ENCODE measurements around the gene IFRD2. TPM values are rescaled to one million over a fixed set of nuclear protein-coding genes. Genes with fewer than 3 reads are reported as not detected.

IFRD2 gene
- total and polyA plus RNA-seq, 2 of the 13 experiments (the other 11 are each of a cell fraction or from before 2014, with no cell fraction given), result 32.8 to 96.1 TPM

DNA sequence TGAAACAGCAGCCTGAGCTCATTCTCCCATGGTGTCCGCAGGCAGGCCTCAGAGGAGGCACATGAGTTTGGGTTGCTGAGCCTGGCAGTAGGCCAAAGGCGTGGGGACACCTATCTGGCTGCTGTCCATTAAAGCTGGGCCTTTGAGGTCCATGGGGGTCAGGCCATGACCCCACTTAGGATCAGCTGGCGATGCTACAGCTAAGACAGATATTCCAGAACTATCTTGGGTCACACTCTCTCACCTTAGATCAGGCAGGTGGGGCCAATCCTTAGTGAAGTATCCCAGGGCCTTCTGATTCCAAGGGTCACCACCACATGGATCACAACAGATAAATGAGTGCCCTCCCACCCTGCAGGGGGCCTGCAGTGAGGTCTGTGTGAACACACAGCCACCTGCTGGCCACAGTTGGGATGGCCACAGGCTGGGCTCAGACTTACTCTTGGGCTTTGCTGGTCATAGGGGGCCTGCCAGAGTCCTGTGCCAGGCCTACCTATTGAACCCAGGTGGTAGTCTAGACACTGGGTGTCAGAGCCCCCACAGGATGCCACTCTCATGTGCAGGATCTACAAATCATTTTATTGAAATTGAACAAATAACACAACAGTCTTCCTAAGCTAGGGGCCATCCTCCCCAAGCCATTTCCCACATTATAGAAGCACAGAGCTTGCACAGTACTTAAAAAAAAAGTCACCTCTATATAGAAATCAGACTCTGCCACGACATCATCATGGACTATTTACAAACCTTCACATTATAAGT, 32.3 kb upstream of the IFRD2 start:
- H3K79me2 ChIP-seq (ENCODE audit: insufficient read depth, low read length), result peaks cover 27% of the 10 kb centered on the region
- peak overlapping the region; percentile 100 for H3K27ac ChIP-seq (ENCODE audit: extremely low read length, insufficient read depth, low read length)
- peaks cover 0 to 13% of the 10 kb centered on the region in 2 experiments; a peak in 2 of 5 replicates for H3K36me3 ChIP-seq (replicated peaks in 1 of 2; ENCODE audit: control insufficient read depth in 1 of 2, insufficient read depth in 2 of 2, low read length in 2 of 2)
- no peak overlapping the region for H2AFZ ChIP-seq (ENCODE audit: low read length)
- DNase-seq (ENCODE audit: low spot score) (peak; percentile 88), ATAC-seq (peak; percentile 59), FAIRE-seq (peak; percentile 84)
- intact Hi-C loops (cut with micrococcal nuclease; ENCODE audit: unreplicated experiment), result loop anchor here (1.0 kb wide), 2 partner anchors 21 to 50 kb away; partner anchors contain the start of gene HYAL1
- no peaks in the 10 kb centered on the region for H4K20me1 ChIP-seq (ENCODE audit: insufficient read depth, low read length)
- H3K4me1 ChIP-seq (ENCODE audit: insufficient read depth, low read length), result peaks cover 69% of the 10 kb centered on the region
- H3K4me2 ChIP-seq (ENCODE audit: low read depth, low read length), result peak overlapping the region; percentile 33; the same call in 1 of the 2 replicates
- H3K27me3 ChIP-seq (ENCODE audit: control insufficient read depth in 1 of 2, insufficient read depth in 2 of 2, low read length in 2 of 2), result no peaks in the 10 kb centered on the region; a peak in 1 of 5 replicates
- no peaks in the 10 kb centered on the region for H3K9me3 ChIP-seq (ENCODE audit: low read length)
- 0% methylated on average over 1 of the region's 4 CpGs for WGBS (ENCODE audit: low lambda C conversion rate)
- ChIA-PET CTCF (ENCODE audit: low intra/inter-chr PET ratio, low total read pairs) (interaction anchor here (1.1 to 1.5 kb wide), 4 partner anchors 22 to 67 kb away, joined by 4 to 14 read pairs (median 7); partner anchors contain the start of genes HYAL1 and IFRD2), POLR2A (interaction anchor here (0.5 to 13.0 kb wide), 10 partner anchors 12 to 67 kb away, joined by 3 to 222 read pairs (median 6); partner anchors contain the start of genes CYB561D2, HYAL1, HYAL3 and IFRD2)
- in situ Hi-C loops (cut with HindIII; ENCODE audit: extremely low pct_ligation_motif_present, low pct_unique_long_range_greater_than_20kb), result loop anchor here (5.0 kb wide), 1 partner anchor 62 kb away; no protein-coding TSS in a partner anchor
- no TSS peak for BruUV-seq (replicated peaks)
- H3K4me3 ChIP-seq (replicated peaks in 1 of 3; ENCODE audit: insufficient read depth in 1 of 3, low read depth in 2 of 3, low read length in 3 of 3), result no peak overlapping the region; a peak in 1 of 6 replicates
- H3K9ac ChIP-seq (ENCODE audit: insufficient read depth, low read depth, low read length), result peak overlapping the region; percentile 7; the same call in 1 of the 2 replicates
- TF ChIP-seq SNAPC2 (CRISPR knock-in tag; IDR thresholded peaks at IDR 0.05) (no peak), KDM5A (IDR thresholded peaks at IDR 0.05; ENCODE audit: borderline replicate concordance, low read length) (no peak), ZNF737 (CRISPR knock-in tag; IDR thresholded peaks at IDR 0.05; ENCODE audit: borderline replicate concordance) (no peak), ZNF264 (CRISPR knock-in tag; IDR thresholded peaks at IDR 0.05) (0 out of 2 replicates have a peak, but pooled peaks have one; percentile 39), RAD21 (CRISPR knock-in tag; IDR thresholded peaks at IDR 0.05) (peak; percentile 95), CENPT (CRISPR knock-in tag; IDR thresholded peaks at IDR 0.05; ENCODE audit: low read depth) (no peak), TARDBP (CRISPR knock-in tag; IDR thresholded peaks at IDR 0.05) (peak; percentile 25; the same call in 1 of the 2 replicates), ZSCAN31 (CRISPR knock-in tag; IDR thresholded peaks at IDR 0.05; ENCODE audit: low read depth) (peak; percentile 64; the same call in 1 of the 2 replicates), MTA1 (CRISPR knock-in tag; IDR thresholded peaks at IDR 0.05; ENCODE audit: borderline replicate concordance) (0 out of 2 replicates have a peak, but pooled peaks have one; percentile 62)
- TF ChIP-seq, protein P1, sequence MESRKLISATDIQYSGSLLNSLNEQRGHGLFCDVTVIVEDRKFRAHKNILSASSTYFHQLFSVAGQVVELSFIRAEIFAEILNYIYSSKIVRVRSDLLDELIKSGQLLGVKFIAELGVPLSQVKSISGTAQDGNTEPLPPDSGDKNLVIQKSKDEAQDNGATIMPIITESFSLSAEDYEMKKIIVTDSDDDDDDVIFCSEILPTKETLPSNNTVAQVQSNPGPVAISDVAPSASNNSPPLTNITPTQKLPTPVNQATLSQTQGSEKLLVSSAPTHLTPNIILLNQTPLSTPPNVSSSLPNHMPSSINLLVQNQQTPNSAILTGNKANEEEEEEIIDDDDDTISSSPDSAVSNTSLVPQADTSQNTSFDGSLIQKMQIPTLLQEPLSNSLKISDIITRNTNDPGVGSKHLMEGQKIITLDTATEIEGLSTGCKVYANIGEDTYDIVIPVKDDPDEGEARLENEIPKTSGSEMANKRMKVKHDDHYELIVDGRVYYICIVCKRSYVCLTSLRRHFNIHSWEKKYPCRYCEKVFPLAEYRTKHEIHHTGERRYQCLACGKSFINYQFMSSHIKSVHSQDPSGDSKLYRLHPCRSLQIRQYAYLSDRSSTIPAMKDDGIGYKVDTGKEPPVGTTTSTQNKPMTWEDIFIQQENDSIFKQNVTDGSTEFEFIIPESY (CRISPR knock-in tag; IDR thresholded peaks at IDR 0.05), result peak; percentile 68
- TF ChIP-seq, protein P2, sequence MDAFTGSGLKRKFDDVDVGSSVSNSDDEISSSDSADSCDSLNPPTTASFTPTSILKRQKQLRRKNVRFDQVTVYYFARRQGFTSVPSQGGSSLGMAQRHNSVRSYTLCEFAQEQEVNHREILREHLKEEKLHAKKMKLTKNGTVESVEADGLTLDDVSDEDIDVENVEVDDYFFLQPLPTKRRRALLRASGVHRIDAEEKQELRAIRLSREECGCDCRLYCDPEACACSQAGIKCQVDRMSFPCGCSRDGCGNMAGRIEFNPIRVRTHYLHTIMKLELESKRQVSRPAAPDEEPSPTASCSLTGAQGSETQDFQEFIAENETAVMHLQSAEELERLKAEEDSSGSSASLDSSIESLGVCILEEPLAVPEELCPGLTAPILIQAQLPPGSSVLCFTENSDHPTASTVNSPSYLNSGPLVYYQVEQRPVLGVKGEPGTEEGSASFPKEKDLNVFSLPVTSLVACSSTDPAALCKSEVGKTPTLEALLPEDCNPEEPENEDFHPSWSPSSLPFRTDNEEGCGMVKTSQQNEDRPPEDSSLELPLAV (CRISPR knock-in tag; conservative IDR thresholded peaks at IDR 0.05; ENCODE audit: low read depth), result no peak
- TF ChIP-seq, protein P3, sequence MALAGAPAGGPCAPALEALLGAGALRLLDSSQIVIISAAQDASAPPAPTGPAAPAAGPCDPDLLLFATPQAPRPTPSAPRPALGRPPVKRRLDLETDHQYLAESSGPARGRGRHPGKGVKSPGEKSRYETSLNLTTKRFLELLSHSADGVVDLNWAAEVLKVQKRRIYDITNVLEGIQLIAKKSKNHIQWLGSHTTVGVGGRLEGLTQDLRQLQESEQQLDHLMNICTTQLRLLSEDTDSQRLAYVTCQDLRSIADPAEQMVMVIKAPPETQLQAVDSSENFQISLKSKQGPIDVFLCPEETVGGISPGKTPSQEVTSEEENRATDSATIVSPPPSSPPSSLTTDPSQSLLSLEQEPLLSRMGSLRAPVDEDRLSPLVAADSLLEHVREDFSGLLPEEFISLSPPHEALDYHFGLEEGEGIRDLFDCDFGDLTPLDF (CRISPR knock-in tag; IDR thresholded peaks at IDR 0.05), result no peak
- TF ChIP-seq, protein P4, sequence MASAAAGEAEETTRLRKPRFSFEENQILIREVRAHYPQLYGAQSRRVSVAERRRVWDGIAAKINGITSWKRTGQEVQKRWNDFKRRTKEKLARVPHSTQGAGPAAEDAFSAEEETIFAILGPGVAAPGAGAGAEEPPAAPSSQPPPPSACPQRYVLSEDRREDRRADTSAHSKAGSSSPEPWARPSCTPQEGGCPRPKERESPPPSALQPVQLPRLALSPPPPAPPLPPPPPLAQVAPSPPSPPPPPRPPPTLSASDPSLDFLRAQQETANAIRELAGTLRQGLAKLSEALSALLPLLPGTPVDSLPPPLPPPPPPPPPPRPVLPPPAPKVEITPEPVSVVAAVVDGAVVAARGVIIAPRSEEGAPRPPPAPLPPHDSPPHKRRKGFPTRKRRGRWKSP (CRISPR knock-in tag; IDR thresholded peaks at IDR 0.05), result no peak
- TF ChIP-seq, protein P5, sequence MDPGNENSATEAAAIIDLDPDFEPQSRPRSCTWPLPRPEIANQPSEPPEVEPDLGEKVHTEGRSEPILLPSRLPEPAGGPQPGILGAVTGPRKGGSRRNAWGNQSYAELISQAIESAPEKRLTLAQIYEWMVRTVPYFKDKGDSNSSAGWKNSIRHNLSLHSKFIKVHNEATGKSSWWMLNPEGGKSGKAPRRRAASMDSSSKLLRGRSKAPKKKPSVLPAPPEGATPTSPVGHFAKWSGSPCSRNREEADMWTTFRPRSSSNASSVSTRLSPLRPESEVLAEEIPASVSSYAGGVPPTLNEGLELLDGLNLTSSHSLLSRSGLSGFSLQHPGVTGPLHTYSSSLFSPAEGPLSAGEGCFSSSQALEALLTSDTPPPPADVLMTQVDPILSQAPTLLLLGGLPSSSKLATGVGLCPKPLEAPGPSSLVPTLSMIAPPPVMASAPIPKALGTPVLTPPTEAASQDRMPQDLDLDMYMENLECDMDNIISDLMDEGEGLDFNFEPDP (CRISPR knock-in tag; conservative IDR thresholded peaks at IDR 0.05), result no peak

Measured in HepG2 (cell line).